ENCODE measurements around the gene BCLAF1. TPM values are rescaled to one million over a fixed set of nuclear protein-coding genes. Genes with fewer than 3 reads are reported as not detected.

Gene BCLAF1
- total and polyA plus RNA-seq, 9 of the 15 experiments (the other 6 are each of a cell fraction or from before 2014, with no cell fraction given), result 65.4 to 286 (median 165) TPM

- TF ChIP-seq ZNF830 (CRISPR knock-in tag; IDR thresholded peaks at IDR 0.05) (no peak), ZNF134 (CRISPR knock-in tag; conservative IDR thresholded peaks at IDR 0.05) (no peak), DMBX1 (CRISPR knock-in tag; IDR thresholded peaks at IDR 0.05; ENCODE audit: borderline replicate concordance) (0 out of 2 replicates have a peak, but pooled peaks have one; percentile 11), HSF4 (CRISPR knock-in tag; IDR thresholded peaks at IDR 0.05; ENCODE audit: borderline replicate concordance) (no peak), POLR2AphosphoS5 (IDR thresholded peaks at IDR 0.05; ENCODE audit: control insufficient read depth, insufficient read depth, low read depth, low read length) (no peak), ZNF445 (CRISPR knock-in tag; IDR thresholded peaks at IDR 0.05; ENCODE audit: low read depth) (no peak), MTF1 (CRISPR knock-in tag; IDR thresholded peaks at IDR 0.05; ENCODE audit: borderline replicate concordance) (no peak), FOSL1 (tag; conservative IDR thresholded peaks at IDR 0.05) (no peak), MAFK (IDR thresholded peaks at IDR 0.05; ENCODE audit: low read length) (no peak), NEUROD1 (IDR thresholded peaks at IDR 0.05; ENCODE audit: borderline replicate concordance, low read depth, low read length, partially characterized antibody) (peak; percentile 29), ZNF766 (CRISPR knock-in tag; conservative IDR thresholded peaks at IDR 0.05) (no peak), MBD1 (CRISPR knock-in tag; IDR thresholded peaks at IDR 0.05) (no peak), CHD4 (IDR thresholded peaks at IDR 0.05; ENCODE audit: insufficient read depth, insufficient replicate concordance, low read depth, low read length, poor library complexity, severe bottlenecking) (no peak), ETV5 (CRISPR knock-in tag; IDR thresholded peaks at IDR 0.05; ENCODE audit: low read depth) (no peak; the same call in 1 of the 2 replicates)
- TF ChIP-seq, protein P1, sequence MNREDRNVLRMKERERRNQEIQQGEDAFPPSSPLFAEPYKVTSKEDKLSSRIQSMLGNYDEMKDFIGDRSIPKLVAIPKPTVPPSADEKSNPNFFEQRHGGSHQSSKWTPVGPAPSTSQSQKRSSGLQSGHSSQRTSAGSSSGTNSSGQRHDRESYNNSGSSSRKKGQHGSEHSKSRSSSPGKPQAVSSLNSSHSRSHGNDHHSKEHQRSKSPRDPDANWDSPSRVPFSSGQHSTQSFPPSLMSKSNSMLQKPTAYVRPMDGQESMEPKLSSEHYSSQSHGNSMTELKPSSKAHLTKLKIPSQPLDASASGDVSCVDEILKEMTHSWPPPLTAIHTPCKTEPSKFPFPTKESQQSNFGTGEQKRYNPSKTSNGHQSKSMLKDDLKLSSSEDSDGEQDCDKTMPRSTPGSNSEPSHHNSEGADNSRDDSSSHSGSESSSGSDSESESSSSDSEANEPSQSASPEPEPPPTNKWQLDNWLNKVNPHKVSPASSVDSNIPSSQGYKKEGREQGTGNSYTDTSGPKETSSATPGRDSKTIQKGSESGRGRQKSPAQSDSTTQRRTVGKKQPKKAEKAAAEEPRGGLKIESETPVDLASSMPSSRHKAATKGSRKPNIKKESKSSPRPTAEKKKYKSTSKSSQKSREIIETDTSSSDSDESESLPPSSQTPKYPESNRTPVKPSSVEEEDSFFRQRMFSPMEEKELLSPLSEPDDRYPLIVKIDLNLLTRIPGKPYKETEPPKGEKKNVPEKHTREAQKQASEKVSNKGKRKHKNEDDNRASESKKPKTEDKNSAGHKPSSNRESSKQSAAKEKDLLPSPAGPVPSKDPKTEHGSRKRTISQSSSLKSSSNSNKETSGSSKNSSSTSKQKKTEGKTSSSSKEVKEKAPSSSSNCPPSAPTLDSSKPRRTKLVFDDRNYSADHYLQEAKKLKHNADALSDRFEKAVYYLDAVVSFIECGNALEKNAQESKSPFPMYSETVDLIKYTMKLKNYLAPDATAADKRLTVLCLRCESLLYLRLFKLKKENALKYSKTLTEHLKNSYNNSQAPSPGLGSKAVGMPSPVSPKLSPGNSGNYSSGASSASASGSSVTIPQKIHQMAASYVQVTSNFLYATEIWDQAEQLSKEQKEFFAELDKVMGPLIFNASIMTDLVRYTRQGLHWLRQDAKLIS (CRISPR knock-in tag; IDR thresholded peaks at IDR 0.05), result no peak
- TF ChIP-seq, protein P2, sequence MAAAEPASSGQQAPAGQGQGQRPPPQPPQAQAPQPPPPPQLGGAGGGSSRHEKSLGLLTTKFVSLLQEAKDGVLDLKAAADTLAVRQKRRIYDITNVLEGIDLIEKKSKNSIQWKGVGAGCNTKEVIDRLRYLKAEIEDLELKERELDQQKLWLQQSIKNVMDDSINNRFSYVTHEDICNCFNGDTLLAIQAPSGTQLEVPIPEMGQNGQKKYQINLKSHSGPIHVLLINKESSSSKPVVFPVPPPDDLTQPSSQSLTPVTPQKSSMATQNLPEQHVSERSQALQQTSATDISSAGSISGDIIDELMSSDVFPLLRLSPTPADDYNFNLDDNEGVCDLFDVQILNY (CRISPR knock-in tag; IDR thresholded peaks at IDR 0.05), result no peak
- TF ChIP-seq, protein P3, sequence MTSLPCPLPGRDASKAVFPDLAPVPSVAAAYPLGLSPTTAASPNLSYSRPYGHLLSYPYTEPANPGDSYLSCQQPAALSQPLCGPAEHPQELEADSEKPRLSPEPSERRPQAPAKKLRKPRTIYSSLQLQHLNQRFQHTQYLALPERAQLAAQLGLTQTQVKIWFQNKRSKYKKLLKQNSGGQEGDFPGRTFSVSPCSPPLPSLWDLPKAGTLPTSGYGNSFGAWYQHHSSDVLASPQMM (CRISPR knock-in tag; IDR thresholded peaks at IDR 0.05), result no peak
These were observed 45.2 kb upstream of the BCLAF1 start (continued) for GRCh38 chr6:136334853-136335252.
